Loucy (cell line): Measurements from ENCODE around the gene ZNF608.

Source experiments
- H2AFZ ChIP-seq: fragments of 200-600 bp; sonication (generic); 2 replicates; pipeline ENCODE4 v1.6.0; 2016; ENCODE audit warnings: antibody characterized with exemption, mild to moderate bottlenecking, low read length, moderate library complexity
- H3F3A ChIP-seq: fragments of 200-600 bp; 2 replicates; pipeline ENCODE4 v1.6.0; 2016; ENCODE audit warnings: antibody characterized with exemption, low read depth, mild to moderate bottlenecking
- H3K27me3 ChIP-seq: fragments of 200-600 bp; sonication (generic); 2 replicates; pipeline ENCODE4 v1.6.1; 2014; ENCODE audit warnings: low read length, mild to moderate bottlenecking; ENCODE audit not compliant: insufficient read depth, poor library complexity, severe bottlenecking
- H3K36me3 ChIP-seq: fragments of 200-600 bp; sonication (generic); 2 replicates; pipeline ENCODE4 v1.6.1; 2016; ENCODE audit warnings: low read length; ENCODE audit not compliant: insufficient read depth
- H3K4me1 ChIP-seq: fragments of 200-600 bp; sonication (generic); 2 replicates; pipeline ENCODE4 v1.5.1; 2014; ENCODE audit warnings: low read length, mild to moderate bottlenecking; ENCODE audit not compliant: insufficient read depth, poor library complexity, severe bottlenecking
- H3K4me2 ChIP-seq: fragments of 200-600 bp; sonication (generic); 2 replicates; pipeline ENCODE4 v1.6.0; 2014; ENCODE audit warnings: antibody characterized with exemption, low read length, low read depth, mild to moderate bottlenecking; ENCODE audit not compliant: poor library complexity, severe bottlenecking
- H3K4me3 ChIP-seq: fragments of 200-600 bp; sonication (generic); 2 replicates; pipeline ENCODE4 v1.5.1; 2014; ENCODE audit warnings: low read length, mild to moderate bottlenecking, mixed read lengths; ENCODE audit not compliant: poor library complexity, severe bottlenecking
- H3K79me2 ChIP-seq: fragments of 200-600 bp; sonication (generic); 2 replicates; pipeline ENCODE4 v1.6.1; 2014; ENCODE audit warnings: low read length; ENCODE audit not compliant: insufficient read depth
- H3K9ac ChIP-seq: fragments of 200-600 bp; sonication (generic); 2 replicates; pipeline ENCODE4 v1.6.0; 2014; ENCODE audit warnings: mild to moderate bottlenecking, low read depth, low read length, moderate library complexity; ENCODE audit not compliant: poor library complexity, severe bottlenecking
- H3K9me2 ChIP-seq: fragments of 200-600 bp; sonication (generic); replicated peaks from 2 replicates; pipeline ENCODE4 v1.6.1; 2016; ENCODE audit warnings: low read depth, low read length, mixed read lengths
- H3K9me3 ChIP-seq: fragments of 200-600 bp; sonication (generic); 2 replicates; pipeline ENCODE4 v1.6.1; 2014; ENCODE audit warnings: mild to moderate bottlenecking, antibody characterized with exemption, low read length, low read depth; ENCODE audit not compliant: insufficient read depth
- H4K20me1 ChIP-seq: fragments of 200-600 bp; sonication (generic); 2 replicates; pipeline ENCODE4 v1.6.0; 2014; ENCODE audit warnings: antibody characterized with exemption, low read length, mild to moderate bottlenecking; ENCODE audit not compliant: insufficient read depth, poor library complexity, severe bottlenecking
- CTCF ChIP-seq: fragments of 200-600 bp; sonication (generic); conservative IDR thresholded peaks from 2 replicates; pipeline ENCODE4 v1.5.1; 2014; ENCODE audit warnings: mild to moderate bottlenecking, antibody characterized with exemption, low read length
- EZH2phosphoT487 ChIP-seq: fragments of 200-600 bp; IDR thresholded peaks from 2 replicates; pipeline ENCODE4 v1.6.1; 2018; ENCODE audit warnings: antibody characterized with exemption, mild to moderate bottlenecking, moderate library complexity, borderline replicate concordance

ZNF608 gene

GRCh38 chr5:124755041-124755440 lies 8.6 kb upstream of the ZNF608 start:
- no peaks in the 10 kb centered on the region for H3K36me3 ChIP-seq
- H3K4me2 ChIP-seq = no peak overlapping the region
- H3K9me3 ChIP-seq = no peaks in the 10 kb centered on the region
- no peak overlapping the region for H2AFZ ChIP-seq
- no peaks in the 10 kb centered on the region for H3F3A ChIP-seq
- no peak overlapping the region for H3K4me3 ChIP-seq
- H4K20me1 ChIP-seq = no peaks in the 10 kb centered on the region
- no peaks in the 10 kb centered on the region for H3K4me1 ChIP-seq
- H3K9ac ChIP-seq = no peak overlapping the region
- no peak for TF ChIP-seq EZH2phosphoT487
- no peak for TF ChIP-seq CTCF
- H3K79me2 ChIP-seq = no peaks in the 10 kb centered on the region
- no peaks in the 10 kb centered on the region for H3K27me3 ChIP-seq
- no peaks in the 10 kb centered on the region for H3K9me2 ChIP-seq

GRCh38 chr5:124754206-124754927 lies 7.9 kb upstream of the ZNF608 start:
- Histone ChIP-seq H2AFZ (no peak overlapping the region), H3K27me3 (no peaks in the 10 kb centered on the region), H3K4me2 (no peak overlapping the region), H3K9ac (no peak overlapping the region), H4K20me1 (no peaks in the 10 kb centered on the region), H3F3A (no peaks in the 10 kb centered on the region), H3K4me1 (no peaks in the 10 kb centered on the region), H3K9me2 (no peaks in the 10 kb centered on the region), H3K36me3 (no peaks in the 10 kb centered on the region), H3K4me3 (no peak overlapping the region), H3K79me2 (no peaks in the 10 kb centered on the region), H3K9me3 (no peaks in the 10 kb centered on the region)
- TF ChIP-seq EZH2phosphoT487 (no peak), CTCF (no peak)

- Histone ChIP-seq H3K79me2 (no peaks in the 10 kb centered on the region), H3K9ac (no peak overlapping the region), H3K4me2 (no peak overlapping the region), H3F3A (no peaks in the 10 kb centered on the region), H4K20me1 (no peaks in the 10 kb centered on the region), H3K36me3 (no peaks in the 10 kb centered on the region), H3K27me3 (no peaks in the 10 kb centered on the region), H3K9me3 (no peaks in the 10 kb centered on the region), H3K4me3 (no peak overlapping the region), H3K9me2 (no peaks in the 10 kb centered on the region), H3K4me1 (no peaks in the 10 kb centered on the region), H2AFZ (no peak overlapping the region)
- no peak for TF ChIP-seq EZH2phosphoT487
- TF ChIP-seq CTCF = no peak
Measured at GRCh38 chr5:124752854-124753720, 6.6 kb upstream of the ZNF608 start.
